AG08395 (cell line): ENCODE measurements around the gene ZEB2.

Experiments used
- DNase-seq: peaks from one replicate; pipeline ENCODE4 v3.0.0; 2012; ENCODE audit warnings: mixed read lengths, low spot score

The ZEB2 gene

DNA sequence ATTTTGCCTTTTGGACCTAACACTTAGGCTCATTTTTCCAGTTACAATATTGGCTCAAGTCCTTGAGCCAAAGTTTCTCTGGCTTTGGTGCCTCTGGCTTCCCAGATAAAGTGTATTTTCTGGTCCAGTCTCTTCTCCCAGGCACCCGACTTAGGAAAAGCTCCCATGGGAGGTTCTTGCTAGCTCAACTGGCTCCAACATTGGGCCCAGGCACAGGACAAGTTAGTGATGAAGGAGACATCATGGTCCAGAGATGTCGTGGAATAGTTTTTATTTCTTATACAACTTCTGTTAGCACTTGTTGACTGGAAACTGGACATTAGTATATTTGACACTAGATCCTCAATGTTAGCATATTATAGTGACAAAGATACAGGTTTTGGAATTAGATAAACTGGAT lies 8.2 kb upstream of the ZEB2 start:
- no peak for DNase-seq

DNA sequence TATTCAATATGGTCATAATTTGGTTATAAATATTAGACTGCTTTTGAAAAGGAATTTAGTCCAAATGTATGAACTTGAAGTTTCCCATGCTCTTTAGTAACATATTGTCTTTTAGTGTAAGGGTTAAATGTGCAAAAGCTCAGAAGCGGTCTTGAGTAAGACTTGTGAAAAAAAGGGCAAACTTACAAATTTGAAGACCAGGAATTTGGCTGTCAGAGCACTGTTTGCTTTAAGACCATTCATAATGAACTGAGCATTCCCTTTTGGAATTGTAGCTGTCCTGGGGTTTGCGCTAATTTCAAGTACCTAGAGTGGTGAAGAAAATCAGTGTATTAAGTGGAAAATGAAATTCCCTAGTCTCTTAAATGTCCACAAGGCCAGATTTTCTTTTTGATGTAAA lies 6.9 kb upstream of the ZEB2 start:
- no peak for DNase-seq

DNA sequence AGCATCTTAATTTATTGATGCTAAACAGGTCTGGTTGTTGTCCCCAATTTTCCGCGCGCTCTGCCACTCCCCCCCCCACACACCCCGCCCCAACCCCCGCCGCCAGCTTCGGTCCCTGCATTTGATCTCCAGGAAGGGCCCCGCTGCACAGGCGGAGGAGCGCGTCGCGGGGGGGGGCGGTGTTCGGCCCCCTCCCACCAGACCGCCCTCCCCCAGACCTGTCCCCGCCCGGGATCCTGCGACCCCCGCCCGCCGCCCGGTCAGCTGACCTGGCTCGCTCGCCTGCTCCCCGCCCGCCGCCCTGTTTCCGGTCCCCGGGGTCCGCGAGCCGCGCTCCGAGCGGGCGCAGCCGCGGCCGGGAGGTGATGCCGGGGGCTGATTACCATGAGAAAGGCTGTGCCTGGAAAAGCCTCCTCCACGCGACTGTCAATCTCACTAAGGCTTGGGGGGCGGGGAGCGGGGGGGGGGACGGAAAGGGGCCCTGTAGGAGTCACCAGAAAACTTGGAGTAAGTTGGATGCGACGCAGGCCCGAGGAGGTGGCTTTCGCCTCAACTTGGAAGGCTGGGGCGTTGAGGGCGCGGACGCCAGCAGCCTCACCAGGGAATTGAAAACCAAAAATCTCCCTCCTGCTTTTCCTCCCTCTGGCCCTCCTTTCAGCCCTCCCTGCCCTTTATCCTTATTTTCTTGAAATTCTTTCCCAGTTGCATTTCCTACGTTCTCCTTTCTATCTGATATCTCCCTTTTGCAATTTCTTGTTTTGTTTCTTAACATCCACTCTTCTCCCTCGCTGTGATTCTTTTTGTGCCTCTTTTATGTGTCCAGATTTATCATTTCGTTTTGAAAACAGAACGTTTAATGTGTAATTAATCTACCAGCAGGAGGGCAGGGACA lies 4.4 kb upstream of the ZEB2 start:
- DNase-seq = no peak

DNA sequence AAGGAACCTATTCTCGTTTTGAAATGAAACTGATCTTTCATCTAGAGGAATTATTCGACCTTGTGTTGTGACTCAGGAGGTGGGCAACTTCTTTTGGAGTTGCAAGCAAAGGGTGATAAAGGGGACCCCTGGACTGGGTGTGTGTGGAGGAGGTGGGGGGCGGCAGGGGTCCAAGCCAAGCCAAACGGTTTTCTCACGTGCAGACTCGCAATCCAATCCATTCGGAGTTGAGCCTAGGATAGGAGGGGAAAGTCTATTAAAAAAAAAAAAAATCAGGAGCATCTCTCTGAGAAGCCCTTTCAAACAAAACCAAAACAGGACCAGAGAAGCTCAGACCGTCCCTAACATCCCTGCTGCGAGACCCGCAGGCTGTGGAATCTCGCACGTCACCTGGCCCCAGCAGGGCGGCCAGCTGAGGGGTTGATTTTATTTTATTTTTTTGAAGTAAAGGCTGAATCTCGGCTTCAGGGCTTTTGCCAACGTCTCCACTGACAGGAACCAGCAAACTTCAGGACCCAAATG lies 3.7 kb upstream of the ZEB2 start:
- no peak for DNase-seq

DNA sequence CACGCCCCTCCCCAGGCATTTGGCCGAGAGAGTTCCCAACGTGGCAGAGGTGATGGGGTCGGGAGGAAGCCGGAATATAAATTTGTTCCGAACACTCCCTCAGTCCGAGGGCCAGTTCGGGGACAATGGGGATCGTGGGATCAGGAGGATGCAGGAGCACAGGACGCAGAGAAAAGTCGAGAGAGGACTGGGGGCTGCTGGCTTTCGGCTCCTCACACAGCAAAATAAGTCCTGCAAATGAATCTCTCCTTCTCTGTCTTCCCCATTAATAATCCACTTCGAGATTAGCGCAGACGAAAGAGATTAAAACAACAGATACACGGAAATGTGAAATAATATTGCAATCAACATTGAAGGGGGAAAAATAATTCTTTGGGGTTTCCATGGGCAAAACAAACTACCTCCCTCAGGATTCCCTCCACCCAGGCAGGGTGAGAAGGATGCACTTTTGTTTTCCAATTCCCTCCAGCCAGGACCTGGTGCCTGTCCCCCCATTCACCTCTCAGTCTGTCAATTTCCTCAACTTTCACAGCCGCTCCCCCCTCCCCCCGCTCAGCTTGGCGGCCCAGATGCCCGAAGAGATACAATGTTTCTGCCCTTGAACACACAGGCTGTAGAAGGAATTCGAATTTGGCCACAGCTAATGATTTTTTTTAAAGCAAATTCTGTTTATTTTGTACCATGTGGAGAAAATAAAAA lies 3.1 kb upstream of the ZEB2 start:
- no peak for DNase-seq

DNA sequence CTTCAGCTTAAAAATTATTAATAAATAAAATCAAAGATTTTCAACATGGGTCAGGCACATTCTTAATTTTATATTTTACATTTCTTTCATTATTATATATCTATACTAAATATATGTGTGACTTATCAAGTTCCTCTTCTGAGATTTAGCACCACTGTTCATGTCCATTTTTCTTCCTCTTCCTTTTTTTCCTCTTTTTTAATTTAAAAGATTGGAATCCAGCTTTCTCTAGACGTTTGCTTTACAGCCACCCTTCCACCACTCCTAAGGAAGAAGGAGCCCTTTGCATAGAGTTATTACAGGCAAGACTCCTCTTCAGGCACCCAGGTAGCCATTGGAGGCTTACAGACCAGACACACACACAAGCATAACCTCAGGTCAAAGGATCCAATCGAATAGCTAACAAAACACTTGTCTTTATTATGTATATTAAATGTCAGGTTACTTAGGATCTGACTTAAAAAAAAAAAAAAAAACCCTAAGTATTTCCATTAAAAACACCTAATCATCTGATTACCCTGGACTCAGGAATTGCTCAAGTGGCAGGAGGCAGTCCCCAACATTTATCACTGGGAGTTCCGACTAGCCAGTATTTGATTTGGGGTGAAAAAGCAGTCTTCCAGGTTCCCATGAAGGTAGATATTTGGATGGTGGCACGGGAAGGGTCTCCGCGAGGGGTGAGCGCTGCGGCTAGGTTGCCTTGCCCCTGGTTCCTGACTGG lies 2.4 kb upstream of the ZEB2 start:
- DNase-seq = no peak

DNA sequence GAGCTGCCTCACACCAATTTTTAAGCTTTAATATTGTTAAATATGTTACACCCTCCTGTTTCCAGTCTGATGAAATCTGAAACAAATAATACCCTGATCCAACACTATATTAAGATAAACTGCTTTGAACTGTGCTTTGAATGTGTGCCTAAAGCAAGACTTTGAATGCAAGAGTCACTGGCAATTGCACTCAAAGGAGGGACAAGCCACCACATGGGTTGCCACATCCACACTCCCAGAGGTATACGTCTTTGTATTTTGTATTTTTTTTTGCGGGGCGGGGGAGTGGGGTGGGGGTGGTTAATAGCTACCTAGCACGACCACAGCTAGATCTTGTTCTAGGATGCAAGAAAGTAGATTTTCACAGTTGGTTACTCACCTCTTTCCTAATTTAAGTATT lies 1.8 kb upstream of the ZEB2 start:
- no peak for DNase-seq

DNA sequence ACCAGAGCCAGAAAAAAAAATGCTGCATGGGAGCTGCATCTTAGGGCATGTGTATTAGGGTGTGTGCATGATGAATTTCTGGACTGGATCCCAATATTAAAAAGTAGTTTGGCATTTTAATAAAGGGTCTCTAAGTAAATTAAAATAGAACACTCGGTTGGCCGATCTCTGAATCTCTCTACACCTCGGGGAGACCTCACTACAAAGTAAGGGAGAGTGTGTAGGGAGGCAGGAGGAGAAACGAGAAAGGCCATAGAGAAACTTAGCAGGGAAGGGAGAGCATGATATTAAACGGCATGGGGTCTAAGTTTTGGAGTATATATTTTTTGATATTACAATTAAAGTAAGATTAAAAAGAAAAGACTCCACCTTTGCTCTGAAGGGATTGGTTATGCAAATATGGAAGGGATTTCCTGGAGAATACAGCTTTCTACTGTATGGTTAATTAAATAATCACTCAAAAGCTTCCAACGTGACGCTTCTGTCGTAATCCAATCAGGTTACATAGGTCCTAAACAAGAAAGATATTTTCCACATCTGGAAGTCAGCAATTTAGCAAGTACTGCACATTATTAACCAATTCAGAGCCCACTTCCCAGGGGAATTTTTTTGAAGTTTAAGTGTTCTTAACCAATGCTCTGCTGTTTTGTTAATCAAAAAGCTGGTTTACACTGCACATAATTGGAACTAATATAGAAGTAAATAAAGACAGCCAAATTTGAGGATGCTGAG lies 1.0 kb upstream of the ZEB2 start:
- DNase-seq = no peak

DNA sequence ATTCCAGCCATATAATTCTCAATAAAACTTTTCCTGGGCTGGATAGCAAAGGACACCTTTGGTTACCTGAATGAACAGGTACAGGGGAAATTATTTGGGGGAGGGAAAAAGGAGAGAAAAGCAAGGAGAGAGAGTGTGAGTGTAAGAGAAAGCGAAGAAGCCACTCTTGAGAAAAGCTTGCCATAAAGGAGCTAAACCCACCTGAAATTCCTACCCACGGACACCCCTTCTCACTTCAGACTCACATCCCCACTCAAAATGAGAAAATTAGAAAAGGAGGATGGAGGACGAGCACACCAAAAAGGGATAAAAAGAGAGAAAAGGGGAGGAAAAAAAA lies 354 bp downstream of the ZEB2 start:
- no peak for DNase-seq

DNA sequence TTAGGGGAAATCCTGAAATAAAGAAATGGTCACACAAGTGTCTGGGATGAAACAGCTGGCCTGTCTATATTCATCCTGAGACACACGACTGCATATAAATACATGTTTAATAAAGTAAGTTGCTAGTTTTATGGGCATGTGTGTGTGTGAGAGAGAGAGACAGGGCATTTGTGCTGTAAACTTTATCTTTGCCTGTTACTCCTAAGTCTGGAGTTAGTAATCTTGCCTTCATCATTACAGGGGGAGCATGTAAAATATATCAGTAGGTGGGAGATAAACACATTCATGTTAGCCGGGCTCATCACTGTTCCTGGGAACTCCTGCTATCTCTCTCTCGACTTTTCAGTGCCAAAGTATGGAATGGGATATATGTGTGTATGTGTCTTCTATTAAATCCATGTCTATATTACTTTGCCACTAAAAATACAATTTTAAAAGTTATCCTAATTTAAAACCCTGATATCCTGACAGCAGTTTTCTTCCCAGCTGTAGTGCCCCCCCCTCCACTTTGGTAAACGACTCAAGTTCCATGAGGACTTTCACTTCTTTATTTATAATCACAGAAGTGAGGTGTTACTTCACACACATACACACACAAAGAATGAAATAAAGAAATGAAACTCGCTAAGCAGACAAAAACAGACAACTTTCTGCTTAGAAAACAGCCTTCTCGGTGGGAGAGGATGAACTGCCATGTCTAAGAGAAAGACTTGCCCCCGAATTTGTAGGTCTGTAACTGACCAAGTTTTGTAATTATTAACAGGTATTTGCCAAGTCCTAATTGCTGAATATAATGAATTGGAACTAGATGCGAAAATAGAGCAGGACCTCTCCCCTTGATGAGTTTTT lies 947 bp downstream of the ZEB2 start:
- no peak for DNase-seq

DNA sequence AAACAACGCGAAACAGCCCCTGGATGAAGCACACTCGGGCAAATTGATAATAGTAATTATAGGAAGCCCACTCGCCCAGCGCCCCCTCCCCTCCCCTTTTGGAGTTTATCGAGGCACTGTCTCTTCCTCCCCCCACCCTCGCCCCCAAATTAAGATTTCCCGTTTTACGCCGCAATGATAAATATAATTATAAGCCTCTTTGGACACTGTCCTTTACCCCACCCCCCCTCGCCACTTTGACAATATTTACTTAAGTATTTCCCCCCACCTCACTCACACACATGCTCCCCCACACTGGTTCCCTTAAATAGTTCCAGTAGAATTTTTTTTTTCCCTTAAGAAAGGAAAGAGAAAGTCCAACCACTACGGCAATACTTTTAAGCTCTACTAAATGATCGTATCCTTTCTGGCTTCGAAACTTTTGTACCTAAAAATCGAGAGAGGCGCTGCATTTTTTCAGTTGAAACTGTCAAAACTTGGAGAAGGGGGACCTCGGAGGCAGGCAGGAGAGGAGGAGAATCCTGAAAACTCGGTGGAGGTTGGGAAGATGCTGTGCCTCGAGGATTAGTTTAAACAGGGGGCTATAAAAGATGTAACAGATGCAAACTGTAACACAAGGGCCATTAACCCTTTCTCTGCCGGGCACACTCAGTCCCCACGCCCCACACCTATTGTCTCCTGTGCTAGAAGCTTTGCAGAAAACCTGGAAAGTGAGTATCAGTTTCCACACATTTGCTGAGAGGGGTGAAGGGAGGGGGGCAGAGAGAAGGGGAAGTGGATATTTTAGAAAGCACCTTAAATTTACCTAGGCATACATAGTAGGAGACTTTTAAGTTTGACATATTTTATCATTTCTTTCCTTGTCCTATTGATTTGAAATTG lies 1.8 kb downstream of the ZEB2 start:
- no peak for DNase-seq

DNA sequence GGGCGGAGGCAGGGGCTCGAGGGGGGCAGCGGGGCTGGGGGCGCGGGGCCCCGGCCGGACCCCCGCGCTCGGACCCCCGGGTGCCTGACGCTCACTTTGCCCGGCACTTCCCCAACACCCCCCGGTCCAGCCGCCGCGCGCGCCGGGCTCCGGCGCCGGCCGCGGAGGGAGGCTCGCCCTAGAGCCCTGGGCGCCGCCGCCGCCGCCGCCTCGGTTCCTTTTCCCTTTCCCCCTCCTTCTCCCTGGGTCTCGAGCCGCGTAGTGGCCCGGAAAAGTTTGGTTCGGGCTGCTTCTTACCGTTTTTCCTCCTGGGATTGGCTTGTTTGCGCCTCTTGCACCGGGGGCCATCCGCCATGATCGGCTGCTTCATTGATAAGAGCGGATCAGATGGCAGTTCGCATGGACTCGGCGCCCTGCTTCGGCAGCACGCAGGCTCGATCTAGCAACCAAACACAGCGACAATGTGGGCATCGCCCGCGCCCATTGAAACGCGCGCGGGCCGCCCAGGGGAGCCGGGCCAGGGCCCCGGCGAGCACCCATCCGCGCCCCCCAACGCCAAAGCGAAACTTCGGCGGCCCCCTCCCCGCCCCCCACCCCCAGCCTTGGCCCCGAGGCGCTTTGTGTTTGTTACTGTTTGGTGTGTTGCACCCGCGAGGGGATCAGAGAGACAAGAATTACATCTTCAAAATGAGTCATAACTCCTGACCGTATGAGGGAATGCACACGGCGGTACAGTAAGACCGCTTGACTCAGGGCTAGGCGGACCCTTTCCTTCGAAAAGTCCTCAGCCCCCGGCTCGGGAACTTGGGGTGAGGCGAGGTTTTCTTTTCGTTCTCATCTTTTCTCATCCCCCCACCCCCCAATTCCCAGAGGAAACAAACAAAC lies 2.7 kb downstream of the ZEB2 start:
- peak; percentile 85 for DNase-seq

DNA sequence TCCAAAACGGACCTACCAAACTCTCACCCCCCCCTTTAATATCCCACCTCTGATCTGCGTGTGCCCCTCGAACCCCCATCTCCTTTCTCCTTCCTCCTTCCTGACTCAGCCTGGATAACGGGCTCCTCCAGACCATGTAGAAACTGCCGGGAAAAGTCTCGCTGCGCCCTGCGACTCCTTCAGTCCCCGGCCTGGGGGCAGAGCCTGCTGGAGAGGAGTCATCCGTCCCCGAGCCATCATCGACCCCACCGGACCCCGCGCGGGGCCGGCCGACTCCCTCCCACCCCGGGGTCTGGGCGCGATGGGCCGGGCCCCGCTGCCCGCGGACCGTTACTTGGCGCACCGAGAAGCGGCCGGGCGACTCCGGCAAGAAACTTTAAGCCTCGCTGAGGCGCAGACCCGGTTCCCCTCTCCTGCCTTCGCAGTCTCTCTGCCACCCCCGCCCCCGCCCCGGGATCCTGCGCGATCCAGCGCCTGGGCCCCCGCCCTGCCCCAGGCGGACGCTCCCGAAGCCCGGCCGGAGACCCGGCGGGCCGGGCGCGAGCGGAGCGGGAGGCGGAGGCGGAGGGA lies 3.4 kb downstream of the ZEB2 start:
- DNase-seq = no peak

DNA sequence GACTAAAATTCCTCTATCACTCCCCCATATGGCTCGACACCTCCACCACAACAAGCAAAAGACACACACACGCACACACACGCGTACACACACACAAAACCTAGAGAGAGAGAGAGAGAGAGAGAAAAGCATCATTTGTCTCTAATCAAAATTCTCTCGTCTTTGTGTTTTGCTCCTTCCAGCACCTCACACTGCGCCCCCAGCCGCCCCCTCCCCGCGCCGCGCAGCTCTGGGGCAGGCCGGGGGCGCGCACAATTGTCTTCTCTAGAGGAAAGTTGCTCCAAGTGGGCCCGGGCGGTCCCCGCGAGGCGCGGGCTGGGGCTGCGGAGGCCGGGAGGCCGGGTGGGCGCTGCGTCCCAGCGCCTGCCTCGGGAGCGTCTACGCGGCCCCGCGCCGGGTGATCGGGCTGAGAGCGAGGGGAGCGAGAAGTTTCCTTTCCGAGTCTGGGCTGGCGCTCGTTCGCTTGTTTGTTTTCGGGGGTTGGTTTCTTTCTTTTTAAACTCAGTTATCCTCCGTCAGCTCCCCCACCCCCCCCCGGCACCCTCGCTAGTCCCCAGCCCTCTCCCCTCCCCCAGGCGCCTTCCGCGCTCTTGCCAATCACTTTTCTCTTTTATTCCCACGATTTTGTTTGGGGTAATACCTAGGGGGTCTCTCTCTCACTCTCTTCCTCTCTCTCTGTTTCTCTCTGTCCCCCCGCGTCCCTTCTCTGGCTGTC lies 4.1 kb downstream of the ZEB2 start:
- no peak for DNase-seq

DNA sequence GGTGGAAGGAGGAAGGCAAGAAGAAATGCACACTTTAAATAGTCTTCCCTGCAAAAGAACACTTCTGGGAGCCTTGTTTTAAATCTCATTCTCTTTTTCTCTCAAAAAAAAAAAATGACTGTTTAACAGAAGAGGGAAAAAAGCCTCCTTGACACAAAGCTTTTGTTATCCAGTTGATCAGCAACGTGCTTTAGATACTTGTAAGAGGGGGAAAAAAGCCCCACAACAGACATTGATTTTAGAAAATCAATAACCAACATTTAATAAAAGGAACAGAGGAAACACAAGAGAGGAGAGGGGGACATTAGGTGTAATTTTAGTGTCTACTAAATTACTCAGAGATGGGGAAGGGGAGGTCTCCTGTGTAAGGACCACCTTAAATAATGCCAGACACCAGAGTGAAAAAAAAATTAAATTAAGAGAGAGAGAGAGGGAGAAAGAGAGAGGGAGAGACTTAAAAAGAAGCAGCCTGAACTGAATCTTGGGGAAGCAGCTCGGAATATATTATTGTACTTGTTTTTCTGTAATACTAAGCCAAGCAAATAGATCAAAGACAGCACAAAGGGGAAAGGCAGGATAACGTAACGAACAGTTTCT lies 4.7 kb downstream of the ZEB2 start:
- DNase-seq = no peak

DNA sequence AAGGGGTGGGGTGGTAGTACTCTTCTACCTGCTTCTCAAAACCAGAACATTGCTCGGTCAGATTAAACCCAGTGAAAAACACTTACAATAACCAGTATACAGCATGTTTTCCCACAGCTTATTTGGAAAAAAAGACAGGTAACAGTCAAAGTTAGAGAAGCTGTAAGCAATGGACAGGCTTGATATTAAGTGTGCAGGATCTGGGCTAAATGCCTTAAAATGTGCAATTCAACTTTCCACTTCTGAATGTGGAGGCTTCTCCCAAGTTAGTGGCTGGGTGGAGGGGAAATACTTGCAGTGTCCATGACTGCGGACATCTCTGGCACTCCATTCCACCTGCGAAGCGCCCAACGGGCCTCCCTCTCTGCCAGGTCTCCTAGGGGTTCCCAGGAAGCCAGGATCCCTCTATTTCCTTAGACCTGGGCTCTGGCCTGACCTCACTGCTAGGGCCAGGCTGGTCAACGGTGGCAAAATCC lies 5.3 kb downstream of the ZEB2 start:
- no peak for DNase-seq

DNA sequence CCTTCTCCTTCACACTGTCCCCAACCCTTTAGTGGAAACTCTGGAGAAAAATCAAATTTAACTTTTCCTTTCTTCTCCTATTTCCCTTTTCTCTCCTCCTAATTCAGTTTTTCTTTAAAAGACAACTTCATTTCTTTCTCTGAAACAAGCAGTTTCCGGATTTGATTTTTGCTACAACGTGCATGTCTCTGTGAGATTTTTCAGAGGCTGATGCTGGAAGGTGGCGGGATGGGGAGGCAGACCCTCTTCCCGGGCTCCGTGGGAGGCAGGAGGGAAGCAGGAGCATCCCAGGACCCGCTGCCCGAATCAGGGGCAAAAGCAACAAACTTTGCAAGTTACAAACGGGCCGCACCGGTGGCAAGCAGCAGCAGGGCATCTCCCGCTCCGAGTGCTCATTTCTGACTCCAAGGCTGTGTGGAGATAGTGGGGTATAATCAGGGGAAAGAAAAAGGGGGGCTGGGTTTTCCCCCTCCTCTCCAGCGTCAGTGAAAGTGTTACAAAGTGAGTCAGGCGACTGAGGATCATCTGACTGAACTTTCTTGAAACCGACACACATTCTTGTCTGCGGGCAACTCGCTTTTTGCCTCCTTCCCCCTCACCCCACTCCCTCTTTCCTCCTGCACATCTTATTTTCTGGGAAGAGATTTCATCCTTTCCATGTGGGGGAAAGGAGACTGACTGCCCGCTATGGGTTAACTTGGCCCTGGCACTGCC lies 6.4 kb downstream of the ZEB2 start:
- DNase-seq = no peak
